Measurements from ENCODE around the gene INSC. TPM values are rescaled to one million over a fixed set of nuclear protein-coding genes. Genes with fewer than 3 reads are reported as not detected.

The INSC gene
- total RNA-seq, 2 experiments from 2014 or later: 0.23 to 0.25 TPM

- POLR2A ChIA-PET: no interaction called here
- CTCF ChIA-PET: interaction anchor here (0.5 kb wide), 1 partner anchor 749 kb away, joined by 3 read pairs; no protein-coding TSS in a partner anchor
Measured at GRCh38 chr11:15202626-15203025, 87.9 kb downstream of the INSC start.

DNA sequence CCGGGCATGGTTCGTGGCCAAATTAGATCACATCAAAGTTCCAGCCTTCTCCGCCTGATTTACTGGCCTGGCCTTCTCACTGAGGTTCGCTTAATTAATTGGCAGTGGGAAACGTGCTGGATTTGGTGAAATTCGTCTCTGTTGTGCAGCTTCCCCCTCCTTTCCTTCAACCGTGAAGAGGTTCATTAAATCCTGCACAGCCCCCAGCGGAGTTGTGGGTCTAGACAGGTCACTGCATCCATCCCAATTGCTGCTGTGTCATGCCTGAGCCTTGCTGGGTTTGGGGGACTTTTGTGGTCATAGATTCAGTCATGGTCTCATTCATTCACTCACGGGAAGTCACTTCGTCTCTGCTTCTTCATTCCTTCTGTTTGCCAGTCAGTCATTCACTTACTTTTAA, 90.0 kb downstream of the INSC start:
- ChIA-PET CTCF (interaction anchor here (4.1 kb wide), 1 partner anchor 103 kb away, joined by 15 read pairs; no protein-coding TSS in a partner anchor), POLR2A (no interaction called here)

GRCh38 chr11:15206791-15207190, 92.1 kb downstream of the INSC start:
- ChIA-PET CTCF (interaction anchor here (0.9 to 4.1 kb wide), 5 partner anchors 10 to 298 kb away, joined by 3 to 15 read pairs (median 3); no protein-coding TSS in a partner anchor), POLR2A (no interaction called here)

- CTCF ChIA-PET: interaction anchor here (1.3 to 4.1 kb wide), 3 partner anchors 12 to 300 kb away, joined by 3 to 15 read pairs (median 11); no protein-coding TSS in a partner anchor
- POLR2A ChIA-PET: no interaction called here
Measured at GRCh38 chr11:15208378-15209222, 93.9 kb downstream of the INSC start.

- ChIA-PET CTCF (no interaction called here), POLR2A (no interaction called here)
Measured at GRCh38 chr11:15212876-15213275, 98.2 kb downstream of the INSC start.

- CTCF ChIA-PET: no interaction called here
- POLR2A ChIA-PET: no interaction called here
Measured at GRCh38 chr11:15213471-15214231, 98.9 kb downstream of the INSC start.

GRCh38 chr11:15215005-15215404, 100.3 kb downstream of the INSC start:
- ChIA-PET CTCF (no interaction called here), POLR2A (no interaction called here)

- POLR2A ChIA-PET: no interaction called here
Measured at GRCh38 chr11:15216678-15217077, 102.0 kb downstream of the INSC start.

DNA sequence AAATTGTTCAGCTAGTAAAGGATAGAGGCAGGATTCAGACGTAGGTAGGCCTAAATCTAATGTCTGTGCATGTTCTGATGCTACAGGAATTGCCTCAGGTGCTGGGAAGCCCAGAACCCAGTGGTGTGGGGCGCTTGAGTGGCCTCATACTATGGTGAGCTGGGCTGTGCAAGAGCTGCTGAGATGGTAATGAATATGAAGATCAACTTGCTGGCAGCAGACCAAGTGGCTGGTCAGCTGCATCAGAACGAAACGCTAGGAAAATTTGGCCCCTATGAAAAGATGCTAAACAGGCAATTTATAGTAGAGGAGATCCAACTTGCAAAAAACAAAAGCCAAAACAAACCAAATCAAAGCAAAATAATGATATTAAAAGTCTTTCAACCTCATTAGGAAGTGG, 102.7 kb downstream of the INSC start:
- ChIA-PET POLR2A (no interaction called here), CTCF (no interaction called here)

More at GRCh38 chr11:15216678-15217077, 102.0 kb downstream of the INSC start:
- CTCF ChIA-PET: no interaction called here

GRCh38 chr11:15222777-15223176, 108.1 kb downstream of the INSC start:
- POLR2A ChIA-PET: no interaction called here
- CTCF ChIA-PET: no interaction called here

- ChIA-PET CTCF (no interaction called here), POLR2A (no interaction called here)
Measured at GRCh38 chr11:15223318-15223717, 108.6 kb downstream of the INSC start.

DNA sequence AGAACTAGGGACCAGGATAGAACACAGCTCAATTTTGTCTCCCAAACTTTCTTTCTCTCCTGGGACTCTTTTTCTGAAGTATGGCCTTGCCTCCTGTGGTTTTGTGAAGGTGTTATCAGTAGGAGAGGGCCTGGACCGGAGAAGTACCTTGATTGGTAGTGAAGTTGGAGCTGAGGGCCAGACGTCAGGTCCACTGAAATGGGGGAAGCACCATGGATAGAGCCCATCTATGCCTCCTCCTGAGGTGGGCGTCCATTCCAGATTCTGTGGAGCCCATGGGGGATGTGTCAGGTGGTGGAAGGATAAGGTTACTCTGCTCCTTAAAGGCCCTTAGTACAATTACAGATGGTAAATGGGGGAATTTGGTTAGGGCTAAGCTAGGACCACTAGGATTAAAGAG, 109.7 kb downstream of the INSC start:
- ChIA-PET CTCF (interaction anchor here (0.6 kb wide), 2 partner anchors 137 to 153 kb away, joined by 3 to 4 read pairs; no protein-coding TSS in a partner anchor), POLR2A (no interaction called here)

GRCh38 chr11:15227011-15227410, 112.3 kb downstream of the INSC start:
- CTCF ChIA-PET: no interaction called here
- POLR2A ChIA-PET: no interaction called here

GRCh38 chr11:15228331-15228849, 113.7 kb downstream of the INSC start:
- ChIA-PET POLR2A (no interaction called here), CTCF (no interaction called here)

- CTCF ChIA-PET: no interaction called here
- POLR2A ChIA-PET: no interaction called here
Measured at GRCh38 chr11:15229069-15229468, 114.3 kb downstream of the INSC start.

GRCh38 chr11:15232496-15232895, 117.8 kb downstream of the INSC start:
- POLR2A ChIA-PET: no interaction called here
- CTCF ChIA-PET: no interaction called here

GRCh38 chr11:15233371-15234165, 118.8 kb downstream of the INSC start:
- POLR2A ChIA-PET: no interaction called here

GRCh38 chr11:15234796-15235195, 120.1 kb downstream of the INSC start:
- CTCF ChIA-PET: no interaction called here

More at GRCh38 chr11:15233371-15234165, 118.8 kb downstream of the INSC start:
- CTCF ChIA-PET: no interaction called here

GRCh38 chr11:15236559-15236958, 121.8 kb downstream of the INSC start:
- ChIA-PET CTCF (no interaction called here), POLR2A (no interaction called here)

More at GRCh38 chr11:15234796-15235195, 120.1 kb downstream of the INSC start:
- POLR2A ChIA-PET: no interaction called here

GRCh38 chr11:15238856-15239255, 124.1 kb downstream of the INSC start:
- ChIA-PET POLR2A (no interaction called here), CTCF (no interaction called here)

All from activated CD8-positive, alpha-beta memory T cell treated with anti-CD3 and anti-CD28 coated beads for 36 hours (primary cell).